Epithelial cell of esophagus (primary cell): ENCODE data around the gene LTBP2.

ENCODE experiments used
- DNase-seq: peaks from one replicate; pipeline ENCODE4 v3.0.0; 2010; ENCODE audit warnings: low read depth
- H3K4me3 ChIP-seq: 2 replicates; pipeline ENCODE4 v1.5.1; 2011; ENCODE audit warnings: mild to moderate bottlenecking, low read length, control low read depth
- CTCF ChIP-seq: IDR thresholded peaks from 2 replicates; pipeline ENCODE4 v1.5.1; 2011; ENCODE audit warnings: low read depth, mild to moderate bottlenecking, low read length, control low read depth, inconsistent platforms; ENCODE audit not compliant: insufficient read depth; ENCODE audit errors: missing control alignments

The LTBP2 gene

GRCh38 chr14:74476107-74476506, 135.9 kb downstream of the LTBP2 start:
- no peak for TF ChIP-seq CTCF
- H3K4me3 ChIP-seq = no peak overlapping the region

GRCh38 chr14:74475678-74476077, 136.4 kb downstream of the LTBP2 start:
- no peak for TF ChIP-seq CTCF
- H3K4me3 ChIP-seq = no peak overlapping the region
- peak; percentile 55 for DNase-seq

More at GRCh38 chr14:74476107-74476506, 135.9 kb downstream of the LTBP2 start:
- no peak for DNase-seq

- DNase-seq = no peak
- no peak for TF ChIP-seq CTCF
- H3K4me3 ChIP-seq = no peak overlapping the region
Measured at GRCh38 chr14:74474376-74474775, 137.7 kb downstream of the LTBP2 start.

- TF ChIP-seq CTCF = no peak
Measured at GRCh38 chr14:74472601-74473000, 139.4 kb downstream of the LTBP2 start.

GRCh38 chr14:74469548-74470518, 142.2 kb downstream of the LTBP2 start:
- TF ChIP-seq CTCF = no peak
- no peak for DNase-seq
- no peak overlapping the region for H3K4me3 ChIP-seq

More at GRCh38 chr14:74472601-74473000, 139.4 kb downstream of the LTBP2 start:
- H3K4me3 ChIP-seq = no peak overlapping the region
- DNase-seq = no peak

GRCh38 chr14:74468513-74468912, 143.5 kb downstream of the LTBP2 start:
- no peak for TF ChIP-seq CTCF
- H3K4me3 ChIP-seq = no peak overlapping the region
- DNase-seq = no peak
